Gastrocnemius medialis (tissue), 4 donors: ENCODE data around the gene PRKD3. TPM values are rescaled to one million over a fixed set of nuclear protein-coding genes. Genes with fewer than 3 reads are reported as not detected.

Experiments
- ATAC-seq, 2 donors: fragments of 150-250 bp; one replicate each; pipeline ENCODE4 v1.9.1; 2016
- DNase-seq, 2 donors: peaks; one replicate each; pipeline ENCODE4 v3.0.0-alpha.2; 2019
- H3K27ac ChIP-seq, 4 donors: fragments of 200-600 bp; sonication (generic); 1 replicate in 1 of 4; 2 replicates in 3 of 4; pipeline ENCODE4 v1.5.1; 2016 to 2018; ENCODE audit warnings: mild to moderate bottlenecking in 2 of 4, moderate library complexity in 1 of 4
- H3K27me3 ChIP-seq, 3 donors: fragments of 200-600 bp; sonication (generic) in 2 of 3; 1 replicate in 1 of 3; 2 replicates in 2 of 3; pipeline versions ENCODE4 v1.5.1 to v1.6.0; 2016 to 2019; ENCODE audit warnings: mild to moderate bottlenecking in 1 of 3, moderate library complexity in 1 of 3
- H3K36me3 ChIP-seq, 2 donors: fragments of 200-600 bp; sonication (generic) in 1 of 2; one replicate each; pipeline ENCODE4 v1.5.1; 2017 to 2018
- H3K4me1 ChIP-seq, 2 donors: fragments of 200-600 bp; sonication (generic) in 1 of 2; one replicate each; pipeline ENCODE4 v1.5.1; 2016 to 2017; ENCODE audit warnings: mild to moderate bottlenecking in 2 of 2
- H3K4me3 ChIP-seq, 4 donors: fragments of 200-600 bp; sonication (generic) in 3 of 4; 1 replicate in 1 of 4; 2 replicates in 3 of 4; pipeline ENCODE4 v1.5.1; 2016 to 2019; ENCODE audit warnings: mild to moderate bottlenecking in 2 of 4
- H3K9me3 ChIP-seq, 3 donors: fragments of 200-600 bp; sonication (generic) in 2 of 3; 1 replicate in 1 of 3; 2 replicates in 2 of 3; pipeline ENCODE4 v1.5.1; 2016 to 2019
- POLR2A ChIP-seq, 2 donors: fragments of 450-650 bp; IDR thresholded peaks; one replicate each; pipeline ENCODE4 v1.6.1; 2017; ENCODE audit warnings: antibody characterized with exemption in 2 of 2, mild to moderate bottlenecking in 2 of 2, moderate library complexity in 2 of 2
- in situ Hi-C, 4 donors: fragments of 200-750 bp; cut with MboI; loops; one replicate each; pipeline versions ENCODE4 v1.15.0 to v1.8.0; 2017; ENCODE audit warnings: low sequenced_read_pairs in 4 of 4
- intact Hi-C: fragments of 100-400 bp; cut with DNase I; formaldehyde crosslinking; loops from one replicate; pipeline ENCODE4 v1.15.1; 2023; ENCODE audit warnings: low total_unique reads
- total RNA-seq, 4 donors: library from RNA; depleted of rRNA; stranded (reverse); fragments of >200 nt; gene quantifications; one replicate each; pipeline versions ENCODE4 v1.1.0 to v1.2.3, GENCODE V29; 2016
- TF ChIP-seq, protein P1 (sequence below), 5 experiments: fragments of 450-650 bp in 3 of 5; fragments of 200-600 bp in 2 of 5; sonication (generic) in 2 of 5; IDR thresholded peaks in 4 of 5; conservative IDR thresholded peaks in 1 of 5; 1 replicate in 4 of 5; 2 replicates in 1 of 5; pipeline ENCODE4 v1.5.1; 2016 to 2019; ENCODE audit warnings: antibody characterized with exemption in 5 of 5, mild to moderate bottlenecking in 3 of 5, moderate library complexity in 3 of 5

The PRKD3 gene
- total RNA-seq, 4 donors from 2014 or later: 11.0 to 34.4 (median 14.9) TPM

GRCh38 chr2:37319754-37320609, 4.7 kb downstream of the PRKD3 start:
- intact Hi-C loops: loop anchor here (5.0 kb wide), 2 partner anchors 42 to 57 kb away; no protein-coding TSS in a partner anchor
- Histone ChIP-seq H3K4me3 (no peak overlapping the region), H3K36me3 (peaks cover 0 to 6% of the 10 kb centered on the region in 2 donors), H3K27ac (no peak overlapping the region), H3K4me1 (peaks cover 61 to 62% of the 10 kb centered on the region in 2 donors), H3K27me3 (no peaks in the 10 kb centered on the region), H3K9me3 (no peaks in the 10 kb centered on the region)
- no peak for TF ChIP-seq POLR2A (IDR thresholded peaks at IDR 0.05)
- ATAC-seq (no peak), DNase-seq (no peak)
- in situ Hi-C loops: no loop called here

DNA sequence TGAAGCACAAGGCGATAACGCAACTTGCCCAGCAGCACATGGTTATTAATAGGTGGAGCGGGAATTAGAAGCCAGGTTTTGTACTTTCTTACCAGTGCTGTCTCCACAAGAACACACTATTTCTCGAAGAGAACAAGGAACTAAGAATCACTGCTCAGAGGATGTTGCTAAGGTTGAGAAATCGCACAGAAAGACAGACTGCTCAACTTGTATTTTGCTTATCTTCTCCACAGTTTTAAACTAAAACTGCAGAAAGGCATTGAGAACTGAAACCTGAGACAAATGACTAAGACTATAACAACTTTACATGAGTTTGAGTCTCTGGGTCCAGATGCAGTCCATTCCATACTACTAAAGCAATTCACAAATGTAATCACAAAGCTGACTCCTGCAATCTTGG, 6.2 kb downstream of the PRKD3 start:
- H3K4me3 ChIP-seq: no peak overlapping the region
- DNase-seq: no peak
- no peak for TF ChIP-seq POLR2A (IDR thresholded peaks at IDR 0.05)
- H3K9me3 ChIP-seq: no peaks in the 10 kb centered on the region
- H3K27ac ChIP-seq: peak overlapping the region; percentile 6 to 53 (median 39)
- no peaks in the 10 kb centered on the region for H3K27me3 ChIP-seq
- ATAC-seq: peak; percentile 28 to 55
- peaks cover 0 to 6% of the 10 kb centered on the region in 2 donors for H3K36me3 ChIP-seq
- peaks cover 72 to 78% of the 10 kb centered on the region in 2 donors for H3K4me1 ChIP-seq
- intact Hi-C loops: no loop called here
- in situ Hi-C loops: no loop called here

DNA sequence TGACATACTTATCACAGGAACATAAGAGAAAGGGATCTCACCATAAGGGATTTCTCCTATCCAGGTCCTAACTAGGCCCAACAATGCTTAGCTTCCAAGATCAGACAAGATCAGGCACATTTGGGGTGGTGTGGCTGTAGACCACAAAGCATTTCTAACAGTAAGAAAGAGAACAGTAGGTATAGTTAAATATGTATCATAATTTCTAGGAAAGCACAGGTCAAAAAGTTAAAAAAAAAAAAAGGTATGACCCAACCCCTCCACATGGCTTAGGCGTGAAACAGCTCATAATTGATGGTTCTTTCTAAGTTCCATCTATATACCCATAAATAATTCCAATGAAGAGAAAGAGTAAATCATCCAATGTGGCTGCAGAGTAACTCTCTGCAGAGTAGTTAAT, 6.9 kb downstream of the PRKD3 start:
- intact Hi-C loops (no loop called here), in situ Hi-C loops (no loop called here)
- H3K27me3 ChIP-seq: no peaks in the 10 kb centered on the region
- peaks cover 73 to 80% of the 10 kb centered on the region in 2 donors for H3K4me1 ChIP-seq
- no peaks in the 10 kb centered on the region for H3K9me3 ChIP-seq
- TF ChIP-seq, protein P1, sequence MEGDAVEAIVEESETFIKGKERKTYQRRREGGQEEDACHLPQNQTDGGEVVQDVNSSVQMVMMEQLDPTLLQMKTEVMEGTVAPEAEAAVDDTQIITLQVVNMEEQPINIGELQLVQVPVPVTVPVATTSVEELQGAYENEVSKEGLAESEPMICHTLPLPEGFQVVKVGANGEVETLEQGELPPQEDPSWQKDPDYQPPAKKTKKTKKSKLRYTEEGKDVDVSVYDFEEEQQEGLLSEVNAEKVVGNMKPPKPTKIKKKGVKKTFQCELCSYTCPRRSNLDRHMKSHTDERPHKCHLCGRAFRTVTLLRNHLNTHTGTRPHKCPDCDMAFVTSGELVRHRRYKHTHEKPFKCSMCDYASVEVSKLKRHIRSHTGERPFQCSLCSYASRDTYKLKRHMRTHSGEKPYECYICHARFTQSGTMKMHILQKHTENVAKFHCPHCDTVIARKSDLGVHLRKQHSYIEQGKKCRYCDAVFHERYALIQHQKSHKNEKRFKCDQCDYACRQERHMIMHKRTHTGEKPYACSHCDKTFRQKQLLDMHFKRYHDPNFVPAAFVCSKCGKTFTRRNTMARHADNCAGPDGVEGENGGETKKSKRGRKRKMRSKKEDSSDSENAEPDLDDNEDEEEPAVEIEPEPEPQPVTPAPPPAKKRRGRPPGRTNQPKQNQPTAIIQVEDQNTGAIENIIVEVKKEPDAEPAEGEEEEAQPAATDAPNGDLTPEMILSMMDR (IDR thresholded peaks at IDR 0.05 in 4 of 5, conservative IDR thresholded peaks at IDR 0.05 in 1 of 5): no peak
- TF ChIP-seq POLR2A (IDR thresholded peaks at IDR 0.05): no peak
- peaks cover 0 to 6% of the 10 kb centered on the region in 2 donors for H3K36me3 ChIP-seq
- DNase-seq (no peak), ATAC-seq (no peak)
- H3K27ac ChIP-seq: peak overlapping the region; percentile 6 to 53 (median 39)
- H3K4me3 ChIP-seq: no peak overlapping the region

DNA sequence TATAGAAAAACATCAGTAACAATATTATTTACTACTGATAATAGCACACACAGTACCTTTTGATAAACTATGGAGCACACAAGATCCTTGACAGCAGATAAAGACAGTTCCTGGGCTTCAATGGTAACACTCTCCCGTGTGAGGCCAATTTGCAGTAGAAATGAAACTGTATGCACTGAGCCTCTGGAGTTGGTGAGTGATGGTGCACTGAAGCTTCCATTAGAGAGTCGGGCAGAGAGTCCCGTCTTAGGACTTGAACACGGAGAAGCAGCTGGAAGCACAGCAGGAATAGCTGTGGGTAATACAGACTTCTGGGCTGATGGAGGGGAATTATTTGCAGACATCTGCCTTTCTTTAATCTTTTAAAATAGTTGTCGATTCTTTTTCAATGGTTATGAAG, 8.5 kb downstream of the PRKD3 start:
- DNase-seq: no peak
- H3K27me3 ChIP-seq: no peaks in the 10 kb centered on the region
- H3K4me3 ChIP-seq: no peak overlapping the region
- TF ChIP-seq POLR2A (IDR thresholded peaks at IDR 0.05): no peak
- TF ChIP-seq, protein P1 (IDR thresholded peaks at IDR 0.05 in 4 of 5, conservative IDR thresholded peaks at IDR 0.05 in 1 of 5): no peak
- peaks cover 0 to 6% of the 10 kb centered on the region in 2 donors for H3K36me3 ChIP-seq
- no peak for ATAC-seq
- in situ Hi-C loops (no loop called here), intact Hi-C loops (no loop called here)
- peaks cover 65 to 79% of the 10 kb centered on the region in 2 donors for H3K4me1 ChIP-seq
- H3K27ac ChIP-seq: no peak overlapping the region
- no peaks in the 10 kb centered on the region for H3K9me3 ChIP-seq

DNA sequence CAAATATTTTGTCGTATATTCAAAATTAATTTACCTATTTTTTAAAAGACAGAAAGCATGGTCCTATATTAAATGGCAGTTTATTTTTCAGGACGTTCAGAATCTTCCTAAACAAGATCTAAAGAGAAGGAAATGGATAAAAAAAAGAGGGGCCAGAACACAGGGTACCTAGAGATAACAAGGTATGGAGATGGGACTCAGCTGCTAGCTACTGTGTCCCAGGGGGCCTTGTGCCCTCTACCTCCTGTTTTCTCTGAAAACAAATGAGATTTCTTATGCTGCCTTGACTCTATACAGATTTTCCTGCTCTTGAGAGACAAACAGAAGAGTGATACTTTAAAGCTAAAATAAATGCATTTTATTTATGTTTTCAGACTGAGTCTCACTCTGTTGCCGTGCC, 9.3 kb downstream of the PRKD3 start:
- peaks cover 67 to 79% of the 10 kb centered on the region in 2 donors for H3K4me1 ChIP-seq

More for the DNA sequence above, 9.3 kb downstream of the PRKD3 start:
- in situ Hi-C loops (no loop called here), intact Hi-C loops (no loop called here)
- Histone ChIP-seq H3K36me3 (peaks cover 0 to 6% of the 10 kb centered on the region in 2 donors), H3K4me3 (no peak overlapping the region), H3K27ac (no peak overlapping the region), H3K9me3 (no peaks in the 10 kb centered on the region), H3K27me3 (no peaks in the 10 kb centered on the region)
- ATAC-seq: no peak
- TF ChIP-seq POLR2A (IDR thresholded peaks at IDR 0.05): no peak
- TF ChIP-seq, protein P1 (IDR thresholded peaks at IDR 0.05 in 4 of 5, conservative IDR thresholded peaks at IDR 0.05 in 1 of 5): no peak
- DNase-seq: no peak
